ENCODE data around the gene POU6F2.

The POU6F2 gene

DNA sequence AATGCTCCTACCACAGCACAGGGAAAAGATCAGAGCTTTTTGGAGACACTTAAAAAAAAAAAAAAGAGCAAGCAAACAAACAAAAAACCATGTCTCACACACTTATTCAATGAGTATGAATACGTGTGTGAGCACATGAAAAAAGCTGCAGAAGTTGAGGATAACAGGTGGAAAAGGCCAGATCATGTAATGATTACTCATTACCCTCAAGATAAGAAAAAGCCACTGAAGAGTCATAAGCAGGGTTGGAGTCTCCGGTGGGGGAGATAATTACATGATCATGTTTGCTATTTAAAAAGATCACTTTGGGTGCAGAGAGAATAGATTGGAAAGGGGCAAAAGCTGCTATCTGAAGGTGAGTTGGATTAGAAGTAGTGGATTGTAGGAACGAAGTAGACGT lies 77.0 kb downstream of the POU6F2 start:
- DNase-seq, result peak; percentile 15
- Histone ChIP-seq H4K8ac (ENCODE audit: low read depth, low read length) (no peak overlapping the region), H3K4me3 (ENCODE audit: low read length) (no peak overlapping the region), H3K79me2 (ENCODE audit: control insufficient read depth, insufficient read depth, low read length) (no peaks in the 10 kb centered on the region), H2BK15ac (replicated peaks; ENCODE audit: low read depth) (no peak overlapping the region), H3K18ac (ENCODE audit: low read length) (no peak overlapping the region), H3K4me1 (ENCODE audit: control insufficient read depth, low read depth, low read length) (no peaks in the 10 kb centered on the region), H3K9ac (ENCODE audit: low read length) (no peak overlapping the region), H3K27me3 (ENCODE audit: insufficient read depth, low read length, poor library complexity) (no peaks in the 10 kb centered on the region), H3K79me1 (ENCODE audit: low read length) (no peaks in the 10 kb centered on the region), H3K56ac (ENCODE audit: low read length) (no peak overlapping the region), H2BK5ac (ENCODE audit: low read length) (no peak overlapping the region), H3K4ac (ENCODE audit: low read depth, low read length) (no peak overlapping the region), H3K23ac (ENCODE audit: low read length) (no peak overlapping the region), H3K4me2 (ENCODE audit: low read length) (no peak overlapping the region), H2AK5ac (ENCODE audit: low read length) (no peak overlapping the region), H2BK120ac (ENCODE audit: low read depth, low read length) (no peak overlapping the region), H3K27ac (ENCODE audit: low read depth, low read length) (no peak overlapping the region), H3K36me3 (ENCODE audit: control insufficient read depth, insufficient read depth, low read length) (no peaks in the 10 kb centered on the region), H4K5ac (ENCODE audit: low read length) (no peak overlapping the region)
- WGBS (ENCODE audit: extremely low coverage, insufficient coverage, low lambda C conversion rate), result 100% methylated on average over 2 of the region's 4 CpGs

DNA sequence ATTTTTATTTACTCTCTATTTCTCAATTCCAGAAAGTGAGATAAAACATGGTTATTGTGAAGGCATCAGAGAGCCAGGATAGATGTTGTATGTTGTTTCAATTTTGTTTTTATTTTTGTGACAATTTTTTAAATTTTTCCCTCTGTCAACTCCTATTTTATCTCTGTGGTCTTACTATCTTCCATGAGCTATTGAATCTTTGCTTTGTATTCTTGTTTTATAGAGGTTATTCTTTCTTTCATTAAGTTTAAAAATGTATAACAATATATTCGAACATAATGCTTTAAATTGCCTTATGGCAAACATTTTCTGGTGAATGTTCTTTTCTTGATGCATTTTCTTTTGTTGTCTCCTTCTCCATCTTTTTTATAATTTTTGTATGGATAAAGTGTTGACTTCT lies 78.4 kb downstream of the POU6F2 start:
- H3K79me1 ChIP-seq (ENCODE audit: low read length), result no peaks in the 10 kb centered on the region
- no peak overlapping the region for H4K5ac ChIP-seq (ENCODE audit: low read length)
- no peaks in the 10 kb centered on the region for H3K27me3 ChIP-seq (ENCODE audit: insufficient read depth, low read length, poor library complexity)
- H3K79me2 ChIP-seq (ENCODE audit: control insufficient read depth, insufficient read depth, low read length), result no peaks in the 10 kb centered on the region
- no peak for DNase-seq
- WGBS (ENCODE audit: extremely low coverage, insufficient coverage, low lambda C conversion rate), result no CpG with 5 or more reads among the region's 1 CpG
- no peaks in the 10 kb centered on the region for H3K4me1 ChIP-seq (ENCODE audit: control insufficient read depth, low read depth, low read length)
- no peak overlapping the region for H3K9ac ChIP-seq (ENCODE audit: low read length)
- H3K23ac ChIP-seq (ENCODE audit: low read length), result no peak overlapping the region
- H2BK120ac ChIP-seq (ENCODE audit: low read depth, low read length), result no peak overlapping the region
- H2AK5ac ChIP-seq (ENCODE audit: low read length), result no peak overlapping the region
- H3K4me2 ChIP-seq (ENCODE audit: low read length), result no peak overlapping the region
- H2BK5ac ChIP-seq (ENCODE audit: low read length), result no peak overlapping the region
- no peak overlapping the region for H4K8ac ChIP-seq (ENCODE audit: low read depth, low read length)
- H3K27ac ChIP-seq (ENCODE audit: low read depth, low read length), result no peak overlapping the region
- no peak overlapping the region for H3K4ac ChIP-seq (ENCODE audit: low read depth, low read length)
- no peak overlapping the region for H3K56ac ChIP-seq (ENCODE audit: low read length)
- no peak overlapping the region for H3K18ac ChIP-seq (ENCODE audit: low read length)
- no peaks in the 10 kb centered on the region for H3K36me3 ChIP-seq (ENCODE audit: control insufficient read depth, insufficient read depth, low read length)
- no peak overlapping the region for H3K4me3 ChIP-seq (ENCODE audit: low read length)
- H2BK15ac ChIP-seq (replicated peaks; ENCODE audit: low read depth), result no peak overlapping the region

DNA sequence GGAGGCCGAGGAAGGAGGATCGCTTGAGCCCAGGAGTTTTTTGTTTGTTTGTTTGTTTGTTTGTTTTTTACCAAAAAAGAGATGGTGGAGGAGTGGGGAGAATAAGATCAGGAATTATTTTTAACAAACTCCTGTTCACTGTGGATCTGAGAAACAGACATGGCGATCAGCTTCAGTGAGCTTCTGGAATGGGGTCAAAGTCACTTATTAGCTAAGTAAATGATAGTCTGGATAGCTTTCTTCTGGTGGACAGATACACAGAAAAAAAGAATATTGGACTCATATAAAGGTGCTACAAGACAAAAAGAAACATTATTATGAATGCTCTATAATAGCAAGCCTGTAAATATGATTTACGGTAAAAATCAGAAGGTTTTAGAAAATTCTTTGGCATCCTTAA lies 85.1 kb downstream of the POU6F2 start:
- Histone ChIP-seq H3K27ac (ENCODE audit: low read depth, low read length) (no peak overlapping the region), H3K4me1 (ENCODE audit: control insufficient read depth, low read depth, low read length) (no peaks in the 10 kb centered on the region), H3K4me2 (ENCODE audit: low read length) (no peak overlapping the region), H3K23ac (ENCODE audit: low read length) (no peak overlapping the region), H3K4ac (ENCODE audit: low read depth, low read length) (no peak overlapping the region), H3K36me3 (ENCODE audit: control insufficient read depth, insufficient read depth, low read length) (no peaks in the 10 kb centered on the region), H3K27me3 (ENCODE audit: insufficient read depth, low read length, poor library complexity) (no peaks in the 10 kb centered on the region), H4K5ac (ENCODE audit: low read length) (no peak overlapping the region), H3K4me3 (ENCODE audit: low read length) (no peak overlapping the region), H2BK120ac (ENCODE audit: low read depth, low read length) (no peak overlapping the region), H3K56ac (ENCODE audit: low read length) (no peak overlapping the region), H2BK5ac (ENCODE audit: low read length) (no peak overlapping the region), H3K79me2 (ENCODE audit: control insufficient read depth, insufficient read depth, low read length) (no peaks in the 10 kb centered on the region), H4K8ac (ENCODE audit: low read depth, low read length) (no peak overlapping the region), H3K79me1 (ENCODE audit: low read length) (no peaks in the 10 kb centered on the region), H2AK5ac (ENCODE audit: low read length) (no peak overlapping the region), H2BK15ac (replicated peaks; ENCODE audit: low read depth) (no peak overlapping the region), H3K18ac (ENCODE audit: low read length) (no peak overlapping the region), H3K9ac (ENCODE audit: low read length) (no peak overlapping the region)
- DNase-seq, result no peak
- no CpG with 5 or more reads among the region's 4 CpGs for WGBS (ENCODE audit: extremely low coverage, insufficient coverage, low lambda C conversion rate)

DNA sequence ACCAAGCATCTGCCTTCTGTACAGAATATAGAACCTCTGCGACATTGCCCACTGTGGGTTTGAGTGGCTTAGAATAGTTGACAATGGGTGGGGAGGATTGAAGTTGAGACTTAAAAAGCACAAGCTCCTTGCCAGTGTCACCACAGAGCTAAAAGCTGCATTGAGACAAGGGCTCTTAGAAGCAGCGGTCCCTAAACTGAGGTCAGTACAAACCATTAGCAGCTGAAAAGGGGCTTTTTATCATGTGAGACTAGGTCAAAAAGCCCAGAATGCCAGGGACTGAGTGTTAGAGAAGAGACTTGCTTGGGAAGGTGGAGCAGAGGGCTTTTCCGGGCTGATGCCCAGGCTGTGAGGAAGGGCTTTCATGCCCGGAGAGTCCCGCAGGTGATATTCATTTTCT lies 91.3 kb downstream of the POU6F2 start:
- Histone ChIP-seq H3K36me3 (ENCODE audit: control insufficient read depth, insufficient read depth, low read length) (no peaks in the 10 kb centered on the region), H3K79me2 (ENCODE audit: control insufficient read depth, insufficient read depth, low read length) (no peaks in the 10 kb centered on the region), H3K4me2 (ENCODE audit: low read length) (no peak overlapping the region), H3K9ac (ENCODE audit: low read length) (no peak overlapping the region), H4K5ac (ENCODE audit: low read length) (no peak overlapping the region), H2BK120ac (ENCODE audit: low read depth, low read length) (no peak overlapping the region), H2BK5ac (ENCODE audit: low read length) (no peak overlapping the region), H3K4me3 (ENCODE audit: low read length) (no peak overlapping the region), H3K56ac (ENCODE audit: low read length) (no peak overlapping the region), H3K79me1 (ENCODE audit: low read length) (no peaks in the 10 kb centered on the region), H2AK5ac (ENCODE audit: low read length) (no peak overlapping the region), H3K23ac (ENCODE audit: low read length) (no peak overlapping the region), H3K27me3 (ENCODE audit: insufficient read depth, low read length, poor library complexity) (no peaks in the 10 kb centered on the region), H3K4me1 (ENCODE audit: control insufficient read depth, low read depth, low read length) (peaks cover 5% of the 10 kb centered on the region), H3K18ac (ENCODE audit: low read length) (no peak overlapping the region), H3K27ac (ENCODE audit: low read depth, low read length) (no peak overlapping the region), H2BK15ac (replicated peaks; ENCODE audit: low read depth) (no peak overlapping the region), H3K4ac (ENCODE audit: low read depth, low read length) (no peak overlapping the region), H4K8ac (ENCODE audit: low read depth, low read length) (no peak overlapping the region)
- DNase-seq, result no peak
- WGBS (ENCODE audit: extremely low coverage, insufficient coverage, low lambda C conversion rate), result no CpG with 5 or more reads among the region's 5 CpGs

DNA sequence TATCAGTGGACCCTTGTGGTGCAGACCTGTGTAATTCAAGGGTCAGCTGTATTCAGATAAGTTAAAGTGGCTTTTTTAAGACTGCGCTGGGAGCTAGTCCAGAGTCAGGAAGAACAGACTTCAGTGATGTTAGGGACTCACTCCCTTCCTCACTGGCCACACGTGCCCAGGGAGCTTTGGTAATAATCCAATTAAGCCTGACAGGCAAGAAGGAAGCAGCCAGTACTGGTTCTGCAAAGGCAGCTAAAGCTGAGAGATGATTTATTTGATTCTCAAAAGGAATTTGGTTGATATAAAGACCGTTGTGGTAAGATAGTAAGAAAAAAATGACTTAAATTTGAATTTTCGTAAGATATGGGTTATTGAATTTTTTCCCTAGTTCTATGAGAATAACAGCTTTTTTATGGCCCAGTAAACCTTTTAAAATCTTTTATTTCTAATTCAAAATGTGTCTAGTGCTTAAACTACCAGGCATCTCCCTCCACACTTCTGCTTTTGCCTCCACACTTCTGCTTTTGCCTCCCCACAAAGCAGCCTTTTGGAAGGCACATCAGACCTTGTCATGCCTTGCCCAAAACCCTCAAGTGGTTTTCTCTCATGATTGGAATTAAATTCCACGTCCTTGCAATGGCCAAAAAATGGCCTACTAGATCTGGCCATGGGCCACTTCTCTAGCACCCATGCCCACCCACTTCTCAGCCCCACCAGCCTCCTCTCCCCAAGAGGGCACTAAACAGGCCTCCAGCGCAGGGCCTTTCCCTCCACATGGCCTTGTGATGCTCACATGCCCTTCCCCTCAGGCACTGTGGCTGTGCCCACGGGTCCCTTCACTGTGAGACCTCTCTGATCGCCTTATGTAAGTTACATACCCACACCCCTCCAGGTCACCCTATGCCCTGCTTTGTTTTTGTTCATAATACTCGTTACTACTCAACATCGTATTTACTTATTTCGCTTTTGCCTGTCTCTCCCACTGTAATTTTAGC lies 92.5 kb downstream of the POU6F2 start:
- no peak overlapping the region for H2BK15ac ChIP-seq (replicated peaks; ENCODE audit: low read depth)
- no peak overlapping the region for H3K27ac ChIP-seq (ENCODE audit: low read depth, low read length)
- H3K4ac ChIP-seq (ENCODE audit: low read depth, low read length), result no peak overlapping the region
- no peak overlapping the region for H3K18ac ChIP-seq (ENCODE audit: low read length)
- no peak overlapping the region for H2BK120ac ChIP-seq (ENCODE audit: low read depth, low read length)
- H2AK5ac ChIP-seq (ENCODE audit: low read length), result no peak overlapping the region
- no peaks in the 10 kb centered on the region for H3K36me3 ChIP-seq (ENCODE audit: control insufficient read depth, insufficient read depth, low read length)
- no peak for DNase-seq
- no peak overlapping the region for H3K56ac ChIP-seq (ENCODE audit: low read length)
- H3K79me1 ChIP-seq (ENCODE audit: low read length), result no peaks in the 10 kb centered on the region
- WGBS (ENCODE audit: extremely low coverage, insufficient coverage, low lambda C conversion rate), result 100% methylated on average over 4 of the region's 11 CpGs
- no peak overlapping the region for H3K4me2 ChIP-seq (ENCODE audit: low read length)
- H2BK5ac ChIP-seq (ENCODE audit: low read length), result no peak overlapping the region
- no peaks in the 10 kb centered on the region for H3K27me3 ChIP-seq (ENCODE audit: insufficient read depth, low read length, poor library complexity)
- no peak overlapping the region for H3K23ac ChIP-seq (ENCODE audit: low read length)
- peaks cover 5% of the 10 kb centered on the region for H3K4me1 ChIP-seq (ENCODE audit: control insufficient read depth, low read depth, low read length)
- H4K8ac ChIP-seq (ENCODE audit: low read depth, low read length), result no peak overlapping the region
- no peaks in the 10 kb centered on the region for H3K79me2 ChIP-seq (ENCODE audit: control insufficient read depth, insufficient read depth, low read length)
- H4K5ac ChIP-seq (ENCODE audit: low read length), result no peak overlapping the region
- no peak overlapping the region for H3K9ac ChIP-seq (ENCODE audit: low read length)
- no peak overlapping the region for H3K4me3 ChIP-seq (ENCODE audit: low read length)
